Adrenal gland (tissue), 5 donors: ENCODE results near the gene SYNE1.
"Not testable (repeated sequence)": the region's sequence is repeated elsewhere in the genome, so short reads cannot be mapped to it uniquely, and the experiment has no call there.

ENCODE experiments used
- CTCF ChIP-seq, 6 experiments: fragments of 450-650 bp in 4 of 6; fragments of 200-600 bp in 2 of 6; sonication (generic) in 1 of 6; IDR thresholded peaks; 1 replicate in 5 of 6; 2 replicates in 1 of 6; pipeline versions ENCODE4 v1.5.1 to v1.8.0; 2016 to 2021; ENCODE audit warnings: antibody characterized with exemption in 6 of 6, mild to moderate bottlenecking in 2 of 6, moderate library complexity in 1 of 6
- POLR2A ChIP-seq, 2 donors: fragments of 450-650 bp; IDR thresholded peaks; one replicate each; pipeline ENCODE4 v1.6.1; 2017; ENCODE audit warnings: antibody characterized with exemption in 2 of 2, mild to moderate bottlenecking in 2 of 2, moderate library complexity in 1 of 2
- donor health status: DM: no; HTN: no; CAD: no.

- not testable (repeated sequence) for TF ChIP-seq CTCF, POLR2A (IDR thresholded peaks at IDR 0.05)
Observed at GRCh38 chr6:152558798-152559197, 78.4 kb downstream of the SYNE1 start.
